H1 (cell line): Measurements from ENCODE around the gene CLDN24. TPM values are rescaled to one million over a fixed set of nuclear protein-coding genes. Genes with fewer than 3 reads are reported as not detected.

ENCODE experiments used
- ATF2 ChIP-seq: IDR thresholded peaks from 2 replicates; pipeline ENCODE4 v1.6.1; 2012; ENCODE audit warnings: low read length, inconsistent platforms
- BACH1 ChIP-seq: IDR thresholded peaks from 2 replicates; pipeline ENCODE4 v1.6.1; 2012; ENCODE audit warnings: low read length, improper control_type of control experiment
- E2F6 ChIP-seq: IDR thresholded peaks from 2 replicates; pipeline ENCODE4 v1.6.1; 2012; ENCODE audit warnings: inconsistent platforms
- POLR2A ChIP-seq, 2 experiments: IDR thresholded peaks; 1 replicate in 1 of 2; 2 replicates in 1 of 2; pipeline ENCODE4 v1.6.1; 2011; ENCODE audit warnings: low read depth in 2 of 2, low read length in 2 of 2, mild to moderate bottlenecking in 2 of 2; ENCODE audit errors: control extremely low read depth in 1 of 2
- RNF2 ChIP-seq: fragments of 200-900, 300-1000 bp; sonication (generic); IDR thresholded peaks from 2 replicates; pipeline ENCODE4 v1.7.1; 2016; ENCODE audit warnings: borderline replicate concordance, low read depth, mild to moderate bottlenecking, antibody characterized with exemption, low read length; ENCODE audit not compliant: poor library complexity, severe bottlenecking; ENCODE audit errors: missing control alignments
- polyA plus RNA-seq, 7 experiments: library from polyadenylated mRNA; depleted of rRNA in 3 of 7; stranded (reverse) in 5 of 7; unstranded in 2 of 7; fragments of >200 nt in 5 of 7; fragments of 200-250 nt in 2 of 7; gene quantifications; 1 replicate in 5 of 7; 2 replicates in 1 of 7; 4 replicates in 1 of 7; pipeline versions ENCODE4 v1.2.1 to v1.2.3, GENCODE V29; 2011 to 2013; ENCODE audit warnings: missing spikeins in 2 of 7, mixed read lengths in 2 of 7
- total RNA-seq: library from RNA; stranded (reverse); fragmentation: NEBNext Ultra II Directional; extraction: Animal tissue kit (Norgen Biotek cat#: 25700); gene quantifications from 2 replicates; pipeline ENCODE4 v1.2.1, GENCODE V29; 2021

Gene CLDN24
- total and polyA plus RNA-seq, 2 of the 8 experiments (the other 6 are each of a cell fraction or from before 2014, with no cell fraction given): not detected

- TF ChIP-seq ATF2 (no peak), BACH1 (no peak), POLR2A (IDR thresholded peaks at IDR 0.05; ENCODE audit: control extremely low read depth in 1 of 2, low read depth in 2 of 2, low read length in 2 of 2) (no peak), E2F6 (no peak), RNF2 (no peak)
These were observed 37.9 kb downstream of the CLDN24 start (continued) for GRCh38 chr4:183284258-183284785.
